ENCODE results near the gene IL34.

DNA sequence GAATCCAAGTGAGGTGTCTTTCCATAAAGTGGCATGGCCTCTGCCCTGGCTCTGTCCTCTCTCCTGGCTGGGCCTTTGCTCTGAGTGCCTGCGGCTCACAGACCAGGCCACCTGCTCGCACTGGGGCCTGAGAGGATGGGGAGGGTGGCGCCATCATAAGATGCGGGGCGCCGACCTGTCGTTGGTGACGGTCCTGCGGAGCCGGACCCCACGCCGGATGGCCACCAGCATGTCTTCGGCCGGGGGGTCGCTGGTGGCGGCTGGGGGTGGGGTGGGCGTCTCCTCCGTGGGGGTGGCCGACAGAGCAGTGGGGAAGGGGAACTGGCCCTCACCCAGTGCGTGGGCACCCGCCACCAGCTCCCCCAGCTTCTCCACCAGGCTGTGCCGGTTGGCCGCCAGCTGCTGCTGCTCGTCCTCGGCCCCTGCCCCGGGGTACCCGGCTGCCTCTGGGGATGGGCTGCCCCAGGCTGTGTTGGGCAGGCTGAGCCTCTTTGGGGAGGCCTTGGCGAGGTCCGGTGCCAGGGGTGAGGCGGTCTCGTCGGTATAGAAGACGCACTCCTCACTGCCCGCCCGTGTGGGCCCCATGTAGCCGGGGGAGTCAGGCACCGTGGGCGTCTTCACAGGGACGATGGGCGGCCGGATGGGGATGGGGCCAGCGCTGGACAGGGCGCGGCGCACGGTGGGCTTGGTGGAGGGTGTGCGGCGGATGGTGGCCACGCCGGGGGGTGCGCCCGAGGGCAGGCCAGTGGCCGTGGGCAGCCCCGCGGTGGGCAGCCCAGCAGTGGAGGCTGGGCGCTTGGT is 17.4 kb downstream of the IL34 start:
- TF ChIP-seq EZH2 (IDR thresholded peaks at IDR 0.05; ENCODE audit: low read depth, unreplicated experiment) (no peak), POLR2AphosphoS5 (IDR thresholded peaks at IDR 0.05; ENCODE audit: low read depth) (no peak), STAT1 (IDR thresholded peaks at IDR 0.05; ENCODE audit: unreplicated experiment) (no peak), JUNB (IDR thresholded peaks at IDR 0.05; ENCODE audit: unreplicated experiment) (no peak), NANOG (IDR thresholded peaks at IDR 0.05; ENCODE audit: borderline replicate concordance) (no peak), CREB1 (CRISPR knock-in tag; IDR thresholded peaks at IDR 0.05; ENCODE audit: low read depth) (no peak), EZH2phosphoT487 (IDR thresholded peaks at IDR 0.05; ENCODE audit: unreplicated experiment) (no peak), ZNF114 (CRISPR knock-in tag; IDR thresholded peaks at IDR 0.05) (no peak), ZNF331 (CRISPR knock-in tag; IDR thresholded peaks at IDR 0.05; ENCODE audit: low read depth) (no peak)
- TF ChIP-seq, protein P1, sequence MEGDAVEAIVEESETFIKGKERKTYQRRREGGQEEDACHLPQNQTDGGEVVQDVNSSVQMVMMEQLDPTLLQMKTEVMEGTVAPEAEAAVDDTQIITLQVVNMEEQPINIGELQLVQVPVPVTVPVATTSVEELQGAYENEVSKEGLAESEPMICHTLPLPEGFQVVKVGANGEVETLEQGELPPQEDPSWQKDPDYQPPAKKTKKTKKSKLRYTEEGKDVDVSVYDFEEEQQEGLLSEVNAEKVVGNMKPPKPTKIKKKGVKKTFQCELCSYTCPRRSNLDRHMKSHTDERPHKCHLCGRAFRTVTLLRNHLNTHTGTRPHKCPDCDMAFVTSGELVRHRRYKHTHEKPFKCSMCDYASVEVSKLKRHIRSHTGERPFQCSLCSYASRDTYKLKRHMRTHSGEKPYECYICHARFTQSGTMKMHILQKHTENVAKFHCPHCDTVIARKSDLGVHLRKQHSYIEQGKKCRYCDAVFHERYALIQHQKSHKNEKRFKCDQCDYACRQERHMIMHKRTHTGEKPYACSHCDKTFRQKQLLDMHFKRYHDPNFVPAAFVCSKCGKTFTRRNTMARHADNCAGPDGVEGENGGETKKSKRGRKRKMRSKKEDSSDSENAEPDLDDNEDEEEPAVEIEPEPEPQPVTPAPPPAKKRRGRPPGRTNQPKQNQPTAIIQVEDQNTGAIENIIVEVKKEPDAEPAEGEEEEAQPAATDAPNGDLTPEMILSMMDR (conservative IDR thresholded peaks at IDR 0.05; ENCODE audit: low read depth in 2 of 2): no peak
- TF ChIP-seq, protein P2, sequence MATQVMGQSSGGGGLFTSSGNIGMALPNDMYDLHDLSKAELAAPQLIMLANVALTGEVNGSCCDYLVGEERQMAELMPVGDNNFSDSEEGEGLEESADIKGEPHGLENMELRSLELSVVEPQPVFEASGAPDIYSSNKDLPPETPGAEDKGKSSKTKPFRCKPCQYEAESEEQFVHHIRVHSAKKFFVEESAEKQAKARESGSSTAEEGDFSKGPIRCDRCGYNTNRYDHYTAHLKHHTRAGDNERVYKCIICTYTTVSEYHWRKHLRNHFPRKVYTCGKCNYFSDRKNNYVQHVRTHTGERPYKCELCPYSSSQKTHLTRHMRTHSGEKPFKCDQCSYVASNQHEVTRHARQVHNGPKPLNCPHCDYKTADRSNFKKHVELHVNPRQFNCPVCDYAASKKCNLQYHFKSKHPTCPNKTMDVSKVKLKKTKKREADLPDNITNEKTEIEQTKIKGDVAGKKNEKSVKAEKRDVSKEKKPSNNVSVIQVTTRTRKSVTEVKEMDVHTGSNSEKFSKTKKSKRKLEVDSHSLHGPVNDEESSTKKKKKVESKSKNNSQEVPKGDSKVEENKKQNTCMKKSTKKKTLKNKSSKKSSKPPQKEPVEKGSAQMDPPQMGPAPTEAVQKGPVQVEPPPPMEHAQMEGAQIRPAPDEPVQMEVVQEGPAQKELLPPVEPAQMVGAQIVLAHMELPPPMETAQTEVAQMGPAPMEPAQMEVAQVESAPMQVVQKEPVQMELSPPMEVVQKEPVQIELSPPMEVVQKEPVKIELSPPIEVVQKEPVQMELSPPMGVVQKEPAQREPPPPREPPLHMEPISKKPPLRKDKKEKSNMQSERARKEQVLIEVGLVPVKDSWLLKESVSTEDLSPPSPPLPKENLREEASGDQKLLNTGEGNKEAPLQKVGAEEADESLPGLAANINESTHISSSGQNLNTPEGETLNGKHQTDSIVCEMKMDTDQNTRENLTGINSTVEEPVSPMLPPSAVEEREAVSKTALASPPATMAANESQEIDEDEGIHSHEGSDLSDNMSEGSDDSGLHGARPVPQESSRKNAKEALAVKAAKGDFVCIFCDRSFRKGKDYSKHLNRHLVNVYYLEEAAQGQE (IDR thresholded peaks at IDR 0.05; ENCODE audit: unreplicated experiment): no peak
- TF ChIP-seq, protein P3, sequence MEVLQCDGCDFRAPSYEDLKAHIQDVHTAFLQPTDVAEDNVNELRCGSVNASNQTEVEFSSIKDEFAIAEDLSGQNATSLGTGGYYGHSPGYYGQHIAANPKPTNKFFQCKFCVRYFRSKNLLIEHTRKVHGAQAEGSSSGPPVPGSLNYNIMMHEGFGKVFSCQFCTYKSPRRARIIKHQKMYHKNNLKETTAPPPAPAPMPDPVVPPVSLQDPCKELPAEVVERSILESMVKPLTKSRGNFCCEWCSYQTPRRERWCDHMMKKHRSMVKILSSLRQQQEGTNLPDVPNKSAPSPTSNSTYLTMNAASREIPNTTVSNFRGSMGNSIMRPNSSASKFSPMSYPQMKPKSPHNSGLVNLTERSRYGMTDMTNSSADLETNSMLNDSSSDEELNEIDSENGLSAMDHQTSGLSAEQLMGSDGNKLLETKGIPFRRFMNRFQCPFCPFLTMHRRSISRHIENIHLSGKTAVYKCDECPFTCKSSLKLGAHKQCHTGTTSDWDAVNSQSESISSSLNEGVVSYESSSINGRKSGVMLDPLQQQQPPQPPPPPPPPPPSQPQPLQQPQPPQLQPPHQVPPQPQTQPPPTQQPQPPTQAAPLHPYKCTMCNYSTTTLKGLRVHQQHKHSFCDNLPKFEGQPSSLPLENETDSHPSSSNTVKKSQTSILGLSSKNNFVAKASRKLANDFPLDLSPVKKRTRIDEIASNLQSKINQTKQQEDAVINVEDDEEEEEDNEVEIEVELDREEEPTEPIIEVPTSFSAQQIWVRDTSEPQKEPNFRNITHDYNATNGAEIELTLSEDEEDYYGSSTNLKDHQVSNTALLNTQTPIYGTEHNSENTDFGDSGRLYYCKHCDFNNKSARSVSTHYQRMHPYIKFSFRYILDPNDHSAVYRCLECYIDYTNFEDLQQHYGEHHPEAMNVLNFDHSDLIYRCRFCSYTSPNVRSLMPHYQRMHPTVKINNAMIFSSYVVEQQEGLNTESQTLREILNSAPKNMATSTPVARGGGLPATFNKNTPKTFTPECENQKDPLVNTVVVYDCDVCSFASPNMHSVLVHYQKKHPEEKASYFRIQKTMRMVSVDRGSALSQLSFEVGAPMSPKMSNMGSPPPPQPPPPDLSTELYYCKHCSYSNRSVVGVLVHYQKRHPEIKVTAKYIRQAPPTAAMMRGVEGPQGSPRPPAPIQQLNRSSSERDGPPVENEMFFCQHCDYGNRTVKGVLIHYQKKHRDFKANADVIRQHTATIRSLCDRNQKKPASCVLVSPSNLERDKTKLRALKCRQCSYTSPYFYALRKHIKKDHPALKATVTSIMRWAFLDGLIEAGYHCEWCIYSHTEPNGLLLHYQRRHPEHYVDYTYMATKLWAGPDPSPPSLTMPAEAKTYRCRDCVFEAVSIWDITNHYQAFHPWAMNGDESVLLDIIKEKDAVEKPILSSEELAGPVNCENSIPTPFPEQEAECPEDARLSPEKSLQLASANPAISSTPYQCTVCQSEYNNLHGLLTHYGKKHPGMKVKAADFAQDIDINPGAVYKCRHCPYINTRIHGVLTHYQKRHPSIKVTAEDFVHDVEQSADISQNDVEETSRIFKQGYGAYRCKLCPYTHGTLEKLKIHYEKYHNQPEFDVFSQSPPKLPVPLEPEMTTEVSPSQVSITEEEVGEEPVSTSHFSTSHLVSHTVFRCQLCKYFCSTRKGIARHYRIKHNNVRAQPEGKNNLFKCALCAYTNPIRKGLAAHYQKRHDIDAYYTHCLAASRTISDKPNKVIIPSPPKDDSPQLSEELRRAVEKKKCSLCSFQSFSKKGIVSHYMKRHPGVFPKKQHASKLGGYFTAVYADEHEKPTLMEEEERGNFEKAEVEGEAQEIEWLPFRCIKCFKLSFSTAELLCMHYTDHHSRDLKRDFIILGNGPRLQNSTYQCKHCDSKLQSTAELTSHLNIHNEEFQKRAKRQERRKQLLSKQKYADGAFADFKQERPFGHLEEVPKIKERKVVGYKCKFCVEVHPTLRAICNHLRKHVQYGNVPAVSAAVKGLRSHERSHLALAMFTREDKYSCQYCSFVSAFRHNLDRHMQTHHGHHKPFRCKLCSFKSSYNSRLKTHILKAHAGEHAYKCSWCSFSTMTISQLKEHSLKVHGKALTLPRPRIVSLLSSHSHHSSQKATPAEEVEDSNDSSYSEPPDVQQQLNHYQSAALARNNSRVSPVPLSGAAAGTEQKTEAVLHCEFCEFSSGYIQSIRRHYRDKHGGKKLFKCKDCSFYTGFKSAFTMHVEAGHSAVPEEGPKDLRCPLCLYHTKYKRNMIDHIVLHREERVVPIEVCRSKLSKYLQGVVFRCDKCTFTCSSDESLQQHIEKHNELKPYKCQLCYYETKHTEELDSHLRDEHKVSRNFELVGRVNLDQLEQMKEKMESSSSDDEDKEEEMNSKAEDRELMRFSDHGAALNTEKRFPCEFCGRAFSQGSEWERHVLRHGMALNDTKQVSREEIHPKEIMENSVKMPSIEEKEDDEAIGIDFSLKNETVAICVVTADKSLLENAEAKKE (CRISPR knock-in tag; IDR thresholded peaks at IDR 0.05): no peak
- TF ChIP-seq, protein P4, sequence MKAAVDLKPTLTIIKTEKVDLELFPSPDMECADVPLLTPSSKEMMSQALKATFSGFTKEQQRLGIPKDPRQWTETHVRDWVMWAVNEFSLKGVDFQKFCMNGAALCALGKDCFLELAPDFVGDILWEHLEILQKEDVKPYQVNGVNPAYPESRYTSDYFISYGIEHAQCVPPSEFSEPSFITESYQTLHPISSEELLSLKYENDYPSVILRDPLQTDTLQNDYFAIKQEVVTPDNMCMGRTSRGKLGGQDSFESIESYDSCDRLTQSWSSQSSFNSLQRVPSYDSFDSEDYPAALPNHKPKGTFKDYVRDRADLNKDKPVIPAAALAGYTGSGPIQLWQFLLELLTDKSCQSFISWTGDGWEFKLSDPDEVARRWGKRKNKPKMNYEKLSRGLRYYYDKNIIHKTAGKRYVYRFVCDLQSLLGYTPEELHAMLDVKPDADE (IDR thresholded peaks at IDR 0.05): no peak

All from GM23338 (cell line).